Stimulated activated CD4-positive, alpha-beta T cell treated with anti-CD3 and anti-CD28 coated beads, Interleukin-4, amount 100 ng/mL, for 48 hours (primary cell): ENCODE results near the gene GOLGA7B.
A peak's percentile ranks its signal among the peaks of the same experiment; 100 is the strongest.
"Not testable (repeated sequence)": the region's sequence is repeated elsewhere in the genome, so short reads cannot be mapped to it uniquely, and the experiment has no call there.

Source experiments
- DNase-seq, 2 donors: peaks; one replicate each; pipeline ENCODE4 v3.0.0-alpha.2; 2020; ENCODE audit warnings: low read depth in 2 of 2

Gene GOLGA7B

GRCh38 chr10:97831259-97831658, 18.4 kb upstream of the GOLGA7B start:
- no peak for DNase-seq

GRCh38 chr10:97836446-97836845, 13.2 kb upstream of the GOLGA7B start:
- no peak for DNase-seq

- DNase-seq = no peak
These were observed 11.6 kb upstream of the GOLGA7B start for GRCh38 chr10:97838091-97838490.

GRCh38 chr10:97841166-97841565, 8.5 kb upstream of the GOLGA7B start:
- not testable (repeated sequence) for DNase-seq

DNA sequence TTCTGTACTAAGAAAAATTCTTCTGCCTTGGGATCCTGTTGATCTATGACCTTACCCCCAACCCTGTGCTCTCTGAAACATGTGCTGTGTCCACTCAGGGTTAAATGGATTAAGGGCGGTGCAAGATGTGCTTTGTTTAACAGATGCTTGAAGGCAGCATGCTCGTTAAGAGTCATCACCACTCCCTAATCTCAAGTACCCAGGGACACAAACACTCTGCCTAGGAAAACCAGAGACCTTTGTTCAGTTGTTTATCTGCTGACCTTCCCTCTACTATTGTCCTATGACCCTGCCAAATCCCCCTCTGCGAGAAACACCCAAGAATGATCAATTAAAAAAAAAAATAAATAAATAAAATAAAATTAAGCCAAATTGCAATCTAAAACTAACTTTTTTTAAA, 7.5 kb upstream of the GOLGA7B start:
- not testable (repeated sequence) for DNase-seq

- DNase-seq = no peak
These were observed 6.9 kb upstream of the GOLGA7B start for GRCh38 chr10:97842656-97843280.

- no peak for DNase-seq
These were observed 6.4 kb upstream of the GOLGA7B start for GRCh38 chr10:97843281-97843671.

DNA sequence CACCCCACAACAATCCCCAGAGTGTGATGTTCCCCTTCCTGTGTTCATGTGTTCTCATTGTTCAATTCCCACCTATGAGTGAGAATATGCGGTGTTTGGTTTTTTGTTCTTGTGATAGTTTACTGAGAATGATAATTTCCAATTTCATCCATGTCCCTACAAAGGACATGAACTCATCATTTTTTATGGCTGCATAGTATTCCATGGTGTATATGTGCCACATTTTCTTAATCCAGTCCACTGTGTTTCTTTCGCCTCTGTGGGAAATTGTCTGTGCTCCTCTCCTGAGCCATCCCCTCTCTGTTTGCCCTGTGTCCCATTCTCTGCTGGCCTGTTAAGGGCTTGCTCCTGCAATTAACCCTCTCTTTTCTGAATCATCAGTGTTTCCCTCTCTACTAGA, 5.7 kb upstream of the GOLGA7B start:
- DNase-seq = not testable (repeated sequence)

DNA sequence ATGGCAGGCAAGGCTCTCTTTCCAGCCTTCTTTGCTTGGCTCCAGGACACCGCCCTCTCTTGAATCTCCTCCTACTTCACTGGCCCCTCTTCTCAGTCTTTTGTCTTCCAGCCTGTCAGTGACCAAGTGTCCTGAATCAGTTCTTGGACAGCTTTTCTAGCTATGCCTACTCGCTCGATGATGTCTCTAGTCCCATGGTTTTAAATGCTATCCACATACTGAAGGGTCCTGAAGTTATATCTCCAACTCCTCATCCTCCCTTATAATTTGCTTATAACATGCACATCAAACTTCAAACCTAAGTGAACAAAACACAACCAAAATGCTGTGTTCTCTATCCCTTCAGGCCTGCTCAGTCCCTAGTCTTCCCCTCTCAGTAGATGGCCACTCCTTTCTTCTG, 5.0 kb upstream of the GOLGA7B start:
- DNase-seq = no peak

DNA sequence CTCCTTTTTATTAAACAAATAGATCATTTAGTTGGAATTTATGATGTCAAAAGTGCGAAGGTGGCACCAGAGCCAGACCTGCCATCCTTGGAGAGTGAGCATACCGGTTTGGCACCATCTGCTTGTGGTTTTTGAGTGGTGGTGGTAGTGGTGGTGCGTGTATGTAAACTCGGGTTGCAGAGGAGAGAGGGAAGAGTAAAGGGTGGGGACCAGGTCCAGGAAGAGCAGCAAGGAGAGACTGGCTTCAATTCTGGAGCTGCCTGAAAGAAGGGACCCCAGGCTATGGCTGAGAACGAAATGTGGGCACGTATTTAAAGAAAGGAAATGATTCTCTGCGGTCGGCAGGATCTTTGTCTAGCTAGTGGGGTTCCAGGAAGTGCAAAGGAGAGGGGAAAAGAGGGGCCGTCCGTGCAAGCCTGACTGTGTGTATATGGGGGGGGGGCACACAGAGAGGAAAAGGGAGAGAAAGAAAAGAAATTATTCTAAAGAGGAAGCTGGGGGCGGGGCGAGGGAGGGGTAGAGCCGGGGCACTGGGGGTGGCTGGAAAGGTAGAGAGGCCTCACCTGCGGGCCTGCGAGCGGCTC, 448 bp upstream of the GOLGA7B start:
- peak in 1 of 2 donors; percentile 22 for DNase-seq

DNA sequence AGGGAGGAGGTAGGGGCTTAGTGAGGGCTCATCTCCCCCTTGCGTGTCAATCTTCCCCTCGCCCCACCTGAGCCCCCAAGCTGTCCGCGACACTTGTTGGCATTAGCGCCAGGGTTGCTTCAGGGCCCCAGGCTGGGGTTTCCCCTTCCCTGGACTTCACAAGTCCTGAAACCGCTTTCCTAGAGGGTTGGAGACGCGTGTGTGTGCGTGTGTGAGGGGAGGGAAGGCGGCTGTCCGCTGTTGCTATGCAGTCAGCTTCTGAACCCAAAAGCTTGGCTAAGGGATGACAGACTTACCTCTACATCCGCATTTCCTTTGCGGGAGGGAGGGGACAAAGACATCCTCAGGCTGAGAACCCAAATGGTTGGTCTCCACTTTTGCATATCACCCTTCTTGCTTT, 803 bp downstream of the GOLGA7B start:
- no peak for DNase-seq

DNA sequence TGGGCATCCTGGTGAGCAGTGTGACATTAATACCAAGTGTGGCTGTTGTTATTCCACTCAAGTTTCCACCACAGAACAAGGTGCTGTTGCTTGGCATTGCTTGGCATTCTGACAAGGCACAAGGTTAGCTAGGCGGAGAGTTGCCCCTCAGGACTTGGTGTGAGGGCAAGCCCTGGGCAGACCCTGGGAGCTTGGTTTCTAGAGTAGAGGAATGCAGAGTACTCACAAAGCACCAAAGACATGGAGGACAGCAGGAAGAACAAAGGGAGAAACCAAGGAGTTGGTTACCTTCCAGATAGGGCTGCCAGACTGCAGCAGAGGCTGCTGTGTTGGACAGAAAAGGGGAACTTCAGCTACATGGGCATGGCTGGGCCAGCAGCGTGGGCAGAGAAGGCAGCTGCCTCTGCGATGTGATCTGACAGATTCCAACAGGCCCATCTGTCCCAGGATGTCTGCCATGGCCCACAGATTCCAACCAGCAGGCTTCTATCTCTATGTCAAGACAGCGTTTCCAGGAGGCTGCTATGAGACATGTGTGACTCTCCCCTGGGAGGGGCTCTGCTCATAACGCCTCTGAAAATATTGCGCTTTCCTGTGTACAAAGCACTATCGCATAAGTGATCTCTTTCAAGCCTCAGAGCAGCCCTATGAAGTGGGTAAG, 1.8 kb downstream of the GOLGA7B start:
- no peak for DNase-seq

GRCh38 chr10:97852277-97852676, 2.6 kb downstream of the GOLGA7B start:
- no peak for DNase-seq

DNA sequence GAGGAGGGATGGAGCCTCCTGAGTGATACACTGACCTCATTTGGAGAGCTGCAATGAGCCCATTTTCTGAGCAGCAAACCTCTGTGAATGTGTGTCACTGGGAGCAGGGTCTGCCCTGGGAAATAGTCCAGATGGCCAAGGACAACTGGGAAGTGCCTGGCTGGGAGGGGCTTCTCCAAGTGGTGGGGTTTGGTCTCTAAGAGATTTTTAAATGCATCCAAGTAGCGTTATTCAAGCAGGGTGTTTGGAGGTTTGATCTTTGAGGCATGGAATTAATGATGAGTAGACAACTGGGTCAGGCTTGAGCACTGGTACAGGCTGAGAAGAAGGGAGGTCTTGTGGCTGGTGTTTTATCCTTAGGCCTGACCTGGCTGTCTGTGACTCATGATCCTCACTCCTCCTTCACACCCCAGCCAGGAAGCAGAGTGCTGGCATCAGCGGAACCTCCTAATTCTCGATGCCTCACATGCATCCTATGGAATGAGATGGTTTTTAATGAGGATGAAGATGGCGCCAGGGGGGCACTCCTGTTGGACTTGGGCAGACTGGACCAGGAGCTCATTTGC, 3.3 kb downstream of the GOLGA7B start:
- DNase-seq = no peak

DNA sequence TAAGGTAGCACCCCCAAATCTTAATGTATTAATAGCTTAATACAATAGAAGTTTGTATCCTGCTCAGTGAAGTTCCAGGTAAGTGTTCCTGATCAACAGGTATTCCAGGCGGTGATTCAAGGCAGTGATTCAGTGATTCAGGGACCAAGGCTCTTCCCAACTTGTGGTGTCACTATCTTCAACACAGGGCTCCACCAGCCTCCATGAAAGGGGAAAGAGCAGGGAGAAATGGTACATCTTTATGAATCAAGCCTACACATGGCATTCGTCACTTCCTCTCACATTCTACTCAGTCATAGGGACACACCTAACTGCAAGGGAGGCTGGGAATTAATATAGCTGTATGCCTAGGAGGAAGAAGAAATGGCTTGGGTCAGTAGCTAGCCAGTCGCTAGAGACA, 5.1 kb downstream of the GOLGA7B start:
- DNase-seq = no peak

DNA sequence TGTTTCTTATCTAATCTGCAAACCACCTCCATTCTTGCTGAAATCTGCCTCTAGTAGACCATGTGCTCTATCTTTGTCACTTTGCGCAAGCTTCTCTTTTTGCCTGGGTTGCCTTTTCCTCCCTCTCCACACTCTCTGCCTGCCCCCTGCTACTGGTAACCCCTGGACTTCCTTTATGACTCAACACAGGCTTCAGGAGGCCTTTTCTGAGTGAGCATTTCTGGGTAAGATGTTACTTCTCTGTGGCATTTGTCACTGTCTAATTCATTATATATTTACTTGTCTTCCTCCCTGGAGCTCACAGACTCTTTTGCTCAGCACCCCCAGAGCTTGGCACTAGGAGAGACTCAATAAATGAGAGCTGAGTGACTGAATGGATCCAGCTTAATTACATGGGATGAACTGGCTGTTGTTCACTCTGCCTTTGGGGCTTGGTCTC, 8.4 kb downstream of the GOLGA7B start:
- DNase-seq = no peak

DNA sequence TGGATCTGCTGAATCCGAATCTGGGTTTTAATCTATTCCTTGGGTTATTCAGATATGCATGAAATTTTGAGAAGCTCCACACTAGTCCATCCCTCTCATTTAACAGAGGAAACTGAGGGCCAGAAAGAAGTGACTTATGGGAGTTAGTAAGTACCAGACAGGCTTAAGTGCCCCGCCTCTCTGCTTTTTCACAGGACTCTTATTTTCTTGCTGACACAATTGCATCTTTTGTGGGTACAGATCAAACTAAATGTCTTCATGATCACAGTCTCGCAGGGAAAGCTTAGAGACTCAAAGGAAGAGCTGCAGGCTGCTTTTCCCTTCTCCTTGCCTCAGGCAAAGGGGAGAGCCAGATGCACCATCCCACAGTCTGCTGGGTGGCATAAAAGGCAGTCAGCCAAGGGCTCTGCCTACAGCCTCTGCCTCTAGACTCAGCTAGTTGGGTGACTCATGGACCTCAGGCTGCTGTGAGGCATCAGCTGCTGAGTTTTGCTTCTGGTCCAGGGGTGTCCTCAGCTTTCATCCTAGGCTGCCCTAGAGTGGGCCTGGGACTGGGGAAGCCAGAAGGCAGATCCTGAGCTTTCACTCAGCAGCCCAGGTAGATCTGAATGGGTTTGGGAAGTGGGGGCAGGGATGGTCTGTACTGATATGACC, 11.6 kb downstream of the GOLGA7B start:
- no peak for DNase-seq

- no peak for DNase-seq
These were observed 12.3 kb downstream of the GOLGA7B start for GRCh38 chr10:97861924-97862323.

DNA sequence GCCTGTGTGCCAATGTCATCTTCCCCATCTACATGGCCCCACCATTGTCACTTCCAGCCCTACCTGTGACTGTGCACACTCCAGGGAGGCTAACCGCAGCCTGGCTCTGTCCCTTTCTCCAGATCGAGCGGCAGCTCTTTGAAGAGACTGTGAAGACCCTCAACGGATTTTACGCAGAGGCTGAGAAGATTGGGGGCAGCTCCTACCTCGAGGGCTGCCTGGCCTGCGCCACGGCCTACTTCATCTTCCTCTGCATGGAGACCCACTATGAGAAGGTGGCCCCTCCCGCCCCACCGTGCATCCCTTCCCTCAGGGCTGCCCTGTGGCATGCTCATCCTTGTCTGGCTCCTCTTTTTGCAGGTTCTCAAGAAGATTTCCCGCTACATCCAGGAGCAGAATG, 14.2 kb downstream of the GOLGA7B start:
- DNase-seq = no peak

DNA sequence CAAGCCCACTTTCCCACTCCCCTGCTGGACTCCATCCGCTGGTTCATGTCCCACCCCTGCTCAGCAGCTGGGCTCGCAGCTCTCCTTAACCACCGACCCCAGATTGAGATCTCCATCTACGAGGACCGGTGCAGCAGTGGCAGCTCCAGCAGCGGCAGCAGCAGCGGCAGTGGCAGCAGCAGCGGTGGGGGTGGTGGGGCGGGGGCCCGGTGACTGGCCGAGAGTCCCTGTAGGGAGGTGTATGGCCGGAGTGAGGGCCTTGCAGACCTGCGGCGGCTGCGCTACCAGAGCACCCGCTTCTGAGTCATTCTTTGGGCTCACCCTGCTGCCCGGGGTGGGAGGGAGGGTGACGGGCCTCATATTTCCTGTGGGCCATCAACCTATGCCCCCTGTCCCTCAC, 15.8 kb downstream of the GOLGA7B start:
- DNase-seq = no peak

DNA sequence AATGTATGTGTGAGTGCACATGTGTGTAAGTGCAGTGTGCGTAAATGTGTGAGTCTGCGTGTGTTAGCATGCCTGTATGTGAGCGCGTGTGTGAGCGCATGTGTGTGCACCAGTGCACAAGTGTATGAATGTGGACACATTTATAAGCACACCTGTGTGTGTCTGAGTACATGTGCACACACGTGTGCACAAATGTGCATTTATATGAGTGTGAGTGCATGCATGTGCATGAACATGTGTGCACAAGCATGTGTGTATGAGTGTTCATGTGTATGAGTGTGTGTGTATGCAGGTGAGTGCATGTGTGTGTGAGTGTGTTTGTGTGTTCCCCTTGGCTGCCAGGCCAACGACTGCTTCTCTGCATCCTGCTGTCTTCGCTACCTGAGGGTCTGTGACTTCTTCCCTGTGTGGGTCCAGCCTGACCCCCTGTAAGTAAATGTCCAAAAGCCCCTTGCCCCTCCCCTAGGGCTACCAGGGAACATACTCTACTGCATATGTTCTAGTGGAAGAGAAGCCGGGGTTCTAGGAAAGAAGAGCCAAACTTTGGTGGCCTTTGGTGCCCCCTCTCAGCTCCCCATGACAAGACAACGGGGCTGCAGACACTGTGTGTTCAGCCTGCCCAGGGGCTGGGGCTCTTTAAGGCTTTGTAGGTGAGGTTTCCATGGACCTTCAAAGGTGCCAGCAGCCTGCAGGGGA, 17.0 kb downstream of the GOLGA7B start:
- no peak for DNase-seq

GRCh38 chr10:97867220-97867800, 17.7 kb downstream of the GOLGA7B start:
- no peak for DNase-seq
